Ascending aorta (tissue), 2 donors: ENCODE measurements around the gene SHISA9. TPM values are rescaled to one million over a fixed set of nuclear protein-coding genes. Genes with fewer than 3 reads are reported as not detected.
"Not testable (repeated sequence)": the region's sequence is repeated elsewhere in the genome, so short reads cannot be mapped to it uniquely, and the experiment has no call there.

Experiments
- DNase-seq, 2 donors: peaks; one replicate each; pipeline ENCODE4 v3.0.0-alpha.2; 2019; ENCODE audit warnings: low spot score in 2 of 2
- H3K27ac ChIP-seq, 2 donors: fragments of 200-600 bp; sonication (generic); one replicate each; pipeline ENCODE4 v1.5.1; 2016 to 2017; ENCODE audit warnings: mild to moderate bottlenecking in 1 of 2
- H3K27me3 ChIP-seq: fragments of 200-600 bp; sonication (generic); one replicate; pipeline ENCODE4 v1.5.1; 2017
- H3K36me3 ChIP-seq, 2 donors: fragments of 200-600 bp; sonication (generic); one replicate each; pipeline ENCODE4 v1.5.1; 2016
- H3K4me1 ChIP-seq, 2 donors: fragments of 200-600 bp; sonication (generic); one replicate each; pipeline ENCODE4 v1.5.1; 2016 to 2017; ENCODE audit warnings: mild to moderate bottlenecking in 1 of 2
- H3K4me3 ChIP-seq, 2 donors: fragments of 200-600 bp; sonication (generic); one replicate each; pipeline ENCODE4 v1.5.1; 2016 to 2017; ENCODE audit warnings: mild to moderate bottlenecking in 1 of 2
- H3K9me3 ChIP-seq, 2 donors: fragments of 200-600 bp; sonication (generic); one replicate each; pipeline ENCODE4 v1.5.1; 2016
- CTCF ChIP-seq, 3 experiments: fragments of 200-600 bp in 2 of 3; fragments of 450-650 bp in 1 of 3; sonication (generic) in 2 of 3; IDR thresholded peaks; one replicate each; pipeline ENCODE4 v1.5.1; 2016 to 2019; ENCODE audit warnings: antibody characterized with exemption in 3 of 3, mild to moderate bottlenecking in 1 of 3, moderate library complexity in 1 of 3
- intact Hi-C: fragments of 100-400 bp; cut with DNase I; formaldehyde crosslinking; loops from one replicate; pipeline ENCODE4 v1.15.1; 2023
- total RNA-seq: library from RNA; depleted of rRNA; stranded (reverse); fragments of >200 nt; gene quantifications from one replicate; pipeline ENCODE4 v1.1.0, GENCODE V29; 2016

The SHISA9 gene
- total RNA-seq, 1 donor from 2014 or later: 8.9 TPM

- no peaks in the 10 kb centered on the region for H3K4me1 ChIP-seq
- no peaks in the 10 kb centered on the region for H3K27me3 ChIP-seq
- H3K27ac ChIP-seq: no peak overlapping the region
- H3K4me3 ChIP-seq: no peak overlapping the region
- intact Hi-C loops: no loop called here
- H3K36me3 ChIP-seq: no peaks in the 10 kb centered on the region
- no peak for DNase-seq
- H3K9me3 ChIP-seq: no peaks in the 10 kb centered on the region
- TF ChIP-seq CTCF (IDR thresholded peaks at IDR 0.05): no peak
Measured at GRCh38 chr16:12920739-12921138, 19.3 kb downstream of the SHISA9 start.

- H3K27ac ChIP-seq, H3K27me3 ChIP-seq, H3K36me3 ChIP-seq, DNase-seq, intact Hi-C loops, H3K4me3 ChIP-seq, H3K4me1 ChIP-seq, H3K9me3 ChIP-seq: not testable (repeated sequence)
Measured at GRCh38 chr16:12923640-12924039, 22.2 kb downstream of the SHISA9 start.

GRCh38 chr16:12925026-12925800 lies 23.8 kb downstream of the SHISA9 start:
- no peaks in the 10 kb centered on the region for H3K9me3 ChIP-seq

GRCh38 chr16:12927591-12927990 lies 26.2 kb downstream of the SHISA9 start:
- H3K27me3 ChIP-seq: no peaks in the 10 kb centered on the region
- H3K36me3 ChIP-seq: no peaks in the 10 kb centered on the region
- H3K4me1 ChIP-seq: no peaks in the 10 kb centered on the region
- H3K27ac ChIP-seq: no peak overlapping the region
- no peak for DNase-seq
- intact Hi-C loops: no loop called here
- H3K4me3 ChIP-seq: no peak overlapping the region
- no peak for TF ChIP-seq CTCF (IDR thresholded peaks at IDR 0.05)
- H3K9me3 ChIP-seq: no peaks in the 10 kb centered on the region

More at GRCh38 chr16:12925026-12925800, 23.8 kb downstream of the SHISA9 start:
- no peak for TF ChIP-seq CTCF (IDR thresholded peaks at IDR 0.05)
- H3K27ac ChIP-seq: no peak overlapping the region
- H3K4me1 ChIP-seq: no peaks in the 10 kb centered on the region
- intact Hi-C loops: no loop called here
- no peak for DNase-seq
- H3K27me3 ChIP-seq: no peaks in the 10 kb centered on the region
- no peak overlapping the region for H3K4me3 ChIP-seq
- no peaks in the 10 kb centered on the region for H3K36me3 ChIP-seq

GRCh38 chr16:12930881-12931280 lies 29.5 kb downstream of the SHISA9 start:
- H3K4me1 ChIP-seq: no peaks in the 10 kb centered on the region
- intact Hi-C loops: no loop called here
- no peak overlapping the region for H3K4me3 ChIP-seq
- H3K9me3 ChIP-seq: no peaks in the 10 kb centered on the region
- H3K27me3 ChIP-seq: no peaks in the 10 kb centered on the region
- no peaks in the 10 kb centered on the region for H3K36me3 ChIP-seq
- H3K27ac ChIP-seq: no peak overlapping the region
- DNase-seq: no peak
- no peak for TF ChIP-seq CTCF (IDR thresholded peaks at IDR 0.05)

GRCh38 chr16:12936391-12936790 lies 35.0 kb downstream of the SHISA9 start:
- no peak for TF ChIP-seq CTCF (IDR thresholded peaks at IDR 0.05)
- Histone ChIP-seq H3K27ac (no peak overlapping the region), H3K27me3 (no peaks in the 10 kb centered on the region), H3K4me1 (no peaks in the 10 kb centered on the region), H3K36me3 (no peaks in the 10 kb centered on the region), H3K4me3 (no peak overlapping the region), H3K9me3 (no peaks in the 10 kb centered on the region)
- DNase-seq: no peak
- intact Hi-C loops: no loop called here
